ENCODE results near the gene ASB14.

ASB14 gene

GRCh38 chr3:57257678-57258077, 34.8 kb downstream of the ASB14 start:
- no peak for DNase-seq (ENCODE audit: low spot score)

- no peak for DNase-seq (ENCODE audit: low spot score)
These were observed 35.6 kb downstream of the ASB14 start for GRCh38 chr3:57256844-57257243.

DNA sequence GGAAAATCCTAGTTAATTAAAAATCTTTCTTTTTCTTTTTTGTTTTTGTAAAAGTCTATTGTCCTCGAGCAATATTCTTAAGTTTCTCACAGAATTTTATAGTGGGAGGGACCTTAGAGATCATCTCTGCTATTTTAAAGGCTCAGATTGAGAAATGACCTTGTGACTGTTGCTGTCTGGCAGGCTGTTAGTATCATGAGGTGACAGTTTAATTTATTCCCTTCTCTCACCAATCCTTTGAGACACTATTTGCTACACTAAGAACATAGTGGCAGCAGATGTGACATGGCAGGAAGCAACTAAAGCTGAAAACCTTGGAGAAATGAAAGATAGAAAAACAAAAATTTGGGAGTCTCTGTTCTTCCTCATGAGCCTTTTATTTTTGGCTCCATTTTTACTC, 40.1 kb downstream of the ASB14 start:
- no peak for DNase-seq (ENCODE audit: low spot score)

GRCh38 chr3:57244946-57245345, 47.5 kb downstream of the ASB14 start:
- DNase-seq (ENCODE audit: low spot score) = no peak

DNA sequence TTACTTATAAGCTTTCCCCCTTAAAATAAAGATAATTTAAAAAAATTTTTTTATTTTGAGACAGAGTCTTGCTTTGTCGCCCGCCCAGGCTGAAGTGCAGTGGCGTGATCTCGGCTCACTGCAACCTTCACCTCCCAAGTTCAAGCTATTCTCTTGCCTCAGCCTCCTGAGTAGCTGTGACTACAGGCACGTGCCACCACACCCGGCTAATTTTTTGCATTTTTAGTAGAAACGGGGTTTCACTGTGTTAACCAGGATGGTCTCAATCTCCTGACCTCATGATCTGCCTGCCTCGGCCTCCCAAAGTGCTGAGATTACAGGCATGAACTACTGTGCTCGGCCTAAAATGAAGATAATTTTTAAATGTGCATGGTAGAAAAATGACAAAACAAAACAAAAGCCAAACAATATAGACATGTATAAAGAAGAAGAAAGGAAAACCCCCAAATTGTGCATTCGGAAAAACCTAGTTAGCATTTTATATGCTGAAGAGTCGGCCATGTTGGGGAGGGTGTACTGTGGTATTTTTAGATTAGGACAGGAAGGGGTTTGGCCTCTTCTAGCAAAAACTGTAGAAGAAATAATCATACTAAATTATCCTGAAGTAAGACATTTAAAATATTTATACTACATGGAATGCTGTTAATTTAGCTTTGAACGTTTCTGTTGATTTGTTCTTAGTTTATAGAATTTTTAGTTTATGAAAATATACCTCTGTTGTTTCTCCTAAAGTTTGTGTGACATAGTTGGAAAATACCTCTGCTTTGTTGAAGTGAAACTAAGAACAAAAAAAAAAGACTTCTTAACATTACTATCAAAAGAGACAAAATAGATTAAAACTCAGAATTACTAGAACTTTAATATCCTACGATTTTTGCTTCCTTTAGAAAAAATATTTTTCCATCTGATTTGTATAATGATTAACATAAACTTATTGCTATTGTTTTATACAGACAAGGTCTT, 57.6 kb downstream of the ASB14 start:
- no peak for DNase-seq (ENCODE audit: low spot score)

DNA sequence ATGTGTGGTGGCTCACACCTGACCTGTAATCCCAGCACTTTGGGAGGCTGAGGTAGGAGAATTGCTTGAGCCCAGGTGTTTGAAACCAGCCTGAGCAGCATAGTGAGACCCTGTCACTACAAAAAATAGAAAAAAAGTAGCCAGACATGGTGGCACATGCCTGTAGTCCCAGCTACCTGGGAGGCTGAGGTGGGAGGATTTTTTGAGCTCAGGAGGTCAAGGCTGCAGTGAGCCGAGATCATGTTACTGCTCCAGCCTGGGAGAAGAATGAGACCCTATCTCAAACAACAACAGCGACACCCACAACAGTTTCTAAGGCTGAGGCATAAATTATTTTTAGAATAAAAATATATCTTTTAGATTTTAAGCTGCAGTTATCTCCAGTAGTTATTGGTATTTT, 58.7 kb downstream of the ASB14 start:
- no peak for DNase-seq (ENCODE audit: low spot score)

GRCh38 chr3:57230006-57230405, 62.5 kb downstream of the ASB14 start:
- DNase-seq (ENCODE audit: low spot score) = no peak

- DNase-seq (ENCODE audit: low spot score) = peak; percentile 77
These were observed 64.3 kb downstream of the ASB14 start for GRCh38 chr3:57227930-57228751.

- peak; percentile 100 for DNase-seq (ENCODE audit: low spot score)
These were observed 65.1 kb downstream of the ASB14 start, which contains the start of gene APPL1 for GRCh38 chr3:57227204-57227929. APPL1 (plus strand) TSS chr3:57227729; CDS start chr3:57227884, 155 bp downstream.

GRCh38 chr3:57226176-57226575, 66.3 kb downstream of the ASB14 start:
- no peak for DNase-seq (ENCODE audit: low spot score)

- no peak for DNase-seq (ENCODE audit: low spot score)
These were observed 67.6 kb downstream of the ASB14 start for GRCh38 chr3:57224856-57225255.

GRCh38 chr3:57221883-57222282, 70.6 kb downstream of the ASB14 start:
- DNase-seq (ENCODE audit: low spot score) = peak; percentile 34

All from D341Med (cell line).